GM19193 (cell line): Measurements from ENCODE around the gene ASB2.

Experiments
- POLR2A ChIP-seq: IDR thresholded peaks from 4 replicates; pipeline ENCODE4 v1.6.1; 2011; ENCODE audit not compliant: insufficient read depth, insufficient read length; ENCODE audit errors: extremely low read depth

Gene ASB2

DNA sequence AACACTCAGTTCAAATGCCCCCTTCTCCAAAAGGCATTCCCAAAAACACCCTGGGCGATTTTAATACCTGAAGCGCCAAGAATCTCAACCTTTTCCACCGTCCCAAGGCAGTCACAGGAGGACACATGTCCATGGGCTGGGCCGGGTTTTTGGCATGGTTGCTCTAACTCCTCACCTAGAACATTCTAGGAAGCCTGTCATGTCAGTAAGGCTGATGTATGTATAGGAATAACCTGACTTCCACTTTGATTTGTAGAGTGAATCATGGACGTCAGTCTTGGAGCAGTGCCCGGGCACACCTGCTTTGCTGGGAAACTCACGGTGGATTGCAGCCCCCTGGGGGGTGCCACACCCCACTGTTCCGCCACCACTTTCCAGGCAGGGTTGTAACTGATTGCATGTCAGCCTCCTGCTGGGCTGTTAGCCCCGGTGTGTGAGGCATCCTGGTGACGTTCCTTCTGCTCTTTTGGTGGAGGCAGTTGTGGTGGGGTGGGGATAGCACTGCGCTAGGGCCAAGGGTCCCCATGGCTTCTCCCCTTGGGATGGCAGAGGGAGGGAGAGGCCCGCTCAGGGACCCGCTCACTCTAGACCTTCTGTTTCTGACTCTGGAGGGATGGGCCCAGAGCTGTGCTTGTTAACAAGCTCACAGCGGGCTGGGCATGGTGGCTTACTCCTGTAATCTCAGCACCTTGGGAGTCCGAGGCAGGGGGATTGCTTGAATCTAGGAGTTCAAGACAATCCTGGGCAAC, 84.4 kb downstream of the ASB2 start:
- no peak for TF ChIP-seq POLR2A

DNA sequence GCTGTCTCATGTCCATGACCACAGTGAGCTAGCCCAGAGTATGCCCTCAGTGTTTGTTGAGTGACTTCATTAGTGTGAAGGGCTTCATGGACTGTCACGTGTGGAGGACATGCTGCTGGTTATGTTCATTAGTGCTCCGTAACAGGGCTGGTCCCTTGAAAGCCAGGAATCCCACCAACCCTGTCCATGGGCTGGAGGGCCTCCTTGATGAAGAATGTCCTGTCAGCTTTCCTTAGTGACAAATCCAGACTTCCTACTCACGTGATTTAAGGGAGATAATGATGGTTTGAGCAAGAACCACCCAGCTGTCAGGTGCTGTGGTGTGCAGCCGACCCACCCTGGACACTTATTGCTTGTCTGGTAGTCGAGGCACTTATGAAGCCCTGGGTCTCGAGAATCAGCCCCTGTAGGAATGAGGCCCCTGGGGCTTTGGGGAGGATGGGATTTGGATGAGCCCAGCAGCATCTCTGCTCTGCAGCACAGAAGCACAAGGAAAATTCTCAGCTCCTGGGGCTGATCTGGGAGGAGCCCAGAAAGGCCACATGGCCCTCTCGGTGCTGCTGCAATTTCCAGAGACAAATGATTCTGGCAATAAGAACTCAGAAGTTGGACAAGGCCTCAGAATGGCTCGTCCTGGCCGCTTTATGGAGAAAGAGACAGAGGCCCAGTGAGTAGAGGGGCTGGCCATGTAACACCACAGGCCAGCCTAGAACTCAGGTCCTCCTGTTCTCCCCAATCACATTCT, 86.5 kb downstream of the ASB2 start:
- no peak for TF ChIP-seq POLR2A

DNA sequence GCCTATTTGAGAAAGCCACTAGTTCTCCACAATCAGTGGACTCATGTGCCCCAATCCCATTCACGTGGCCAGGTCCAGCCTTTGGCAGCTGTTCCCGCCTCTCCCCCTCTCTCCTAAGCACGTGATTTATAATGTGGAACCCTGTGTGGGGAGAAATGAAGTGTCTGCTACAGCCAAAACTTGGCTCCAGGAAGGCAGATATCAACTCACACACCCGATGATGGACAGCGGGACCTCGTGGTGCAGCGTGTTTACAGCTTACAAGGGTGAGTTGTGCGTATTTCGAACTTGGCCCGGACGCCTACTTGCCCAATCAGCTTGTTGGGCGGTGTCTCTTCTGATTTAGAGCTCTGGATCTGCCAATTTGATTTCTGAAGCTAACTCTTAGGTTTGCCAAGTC, 87.4 kb downstream of the ASB2 start:
- TF ChIP-seq POLR2A: no peak

DNA sequence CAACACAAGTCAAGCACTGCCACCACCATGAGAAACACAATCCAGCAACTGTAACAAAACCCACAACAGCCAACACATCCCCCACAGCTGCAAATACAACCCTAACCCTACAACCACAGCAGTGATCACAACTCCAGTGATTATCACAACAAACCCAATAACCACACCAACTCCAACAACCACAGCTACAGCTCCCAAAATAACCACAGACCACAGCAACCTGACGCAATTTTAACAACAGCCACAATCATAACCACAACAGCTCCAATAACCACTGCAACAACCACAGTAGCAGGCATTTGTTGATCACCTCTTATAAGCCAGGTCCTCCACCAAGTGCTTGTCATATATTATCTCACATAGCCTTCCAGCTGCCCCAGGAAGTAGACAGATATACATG, 91.4 kb downstream of the ASB2 start:
- TF ChIP-seq POLR2A: no peak
